Measurements from ENCODE around the gene MAMDC4.

MAMDC4 gene

DNA sequence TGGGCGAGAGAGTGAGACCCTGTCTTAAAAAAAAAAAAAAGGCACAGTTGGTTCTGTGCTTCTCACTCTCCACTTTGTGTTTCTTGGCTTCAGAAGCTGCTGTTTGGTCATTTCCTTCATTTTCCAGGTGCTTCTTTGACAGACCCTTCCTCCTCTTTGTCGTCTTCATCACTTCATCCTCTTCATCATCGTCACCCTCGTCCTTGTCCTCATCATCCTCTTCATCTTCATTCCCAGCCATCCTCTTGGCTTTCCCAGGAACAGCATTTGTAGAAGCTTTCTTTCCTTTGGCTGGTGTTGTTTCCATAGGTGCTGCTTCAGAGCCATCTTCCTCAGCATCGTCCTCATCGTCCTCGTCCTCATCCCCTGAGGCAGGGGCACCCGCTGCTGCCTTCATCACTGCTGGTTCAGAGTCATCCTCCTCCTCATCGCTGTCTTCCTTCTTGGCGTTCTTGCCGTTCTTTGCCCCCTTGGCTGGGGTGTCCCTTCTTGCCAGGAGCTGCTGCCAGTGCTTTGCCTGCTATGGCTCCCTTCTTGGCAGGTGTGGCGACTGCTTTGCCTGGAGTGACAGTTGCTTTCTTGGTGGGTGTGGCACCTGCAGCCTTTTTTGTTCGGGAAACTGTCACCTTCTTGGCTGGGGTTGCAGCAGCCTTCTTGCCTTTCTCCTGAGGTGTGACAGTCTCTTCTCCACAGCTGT is 37.3 kb upstream of the MAMDC4 start:
- no peak overlapping the region for H3K4me3 ChIP-seq (ENCODE audit: low read length)
- no peak overlapping the region for H3K27ac ChIP-seq (ENCODE audit: low read length)
- H3K27me3 ChIP-seq (ENCODE audit: control insufficient read depth, insufficient read depth, low read length) = no peaks in the 10 kb centered on the region
- peaks cover 11% of the 10 kb centered on the region for H3K36me3 ChIP-seq (ENCODE audit: control insufficient read depth, low read depth, low read length)
- H3K4me1 ChIP-seq (ENCODE audit: control insufficient read depth, low read depth, low read length) = no peaks in the 10 kb centered on the region
- no peak overlapping the region for H3K9ac ChIP-seq (ENCODE audit: low read length)
- no peaks in the 10 kb centered on the region for H3K9me3 ChIP-seq (ENCODE audit: control insufficient read depth, low read depth, low read length)

DNA sequence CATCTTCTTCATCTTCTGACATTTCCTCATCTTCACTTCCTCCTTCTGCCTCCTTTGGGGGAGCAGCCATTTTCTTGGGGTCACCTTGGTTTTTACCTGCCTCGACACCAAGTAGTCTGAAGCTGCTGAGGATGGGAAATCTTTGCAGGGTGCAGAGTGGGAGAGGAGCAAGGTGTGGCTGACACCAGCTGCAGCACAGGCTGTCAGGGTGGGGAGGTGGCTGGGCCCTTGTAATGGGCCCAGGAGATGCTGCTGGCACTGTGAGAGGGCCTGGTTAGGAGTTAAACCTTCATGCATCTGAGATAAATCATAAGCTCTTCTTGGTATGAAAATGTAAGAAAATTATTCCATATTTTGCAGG is 36.7 kb upstream of the MAMDC4 start:
- no peaks in the 10 kb centered on the region for H3K9me3 ChIP-seq (ENCODE audit: control insufficient read depth, low read depth, low read length)
- no peaks in the 10 kb centered on the region for H3K27me3 ChIP-seq (ENCODE audit: control insufficient read depth, insufficient read depth, low read length)
- peaks cover 7% of the 10 kb centered on the region for H3K36me3 ChIP-seq (ENCODE audit: control insufficient read depth, low read depth, low read length)
- no peaks in the 10 kb centered on the region for H3K4me1 ChIP-seq (ENCODE audit: control insufficient read depth, low read depth, low read length)
- no peak overlapping the region for H3K9ac ChIP-seq (ENCODE audit: low read length)
- H3K27ac ChIP-seq (ENCODE audit: low read length) = no peak overlapping the region
- H3K4me3 ChIP-seq (ENCODE audit: low read length) = no peak overlapping the region

DNA sequence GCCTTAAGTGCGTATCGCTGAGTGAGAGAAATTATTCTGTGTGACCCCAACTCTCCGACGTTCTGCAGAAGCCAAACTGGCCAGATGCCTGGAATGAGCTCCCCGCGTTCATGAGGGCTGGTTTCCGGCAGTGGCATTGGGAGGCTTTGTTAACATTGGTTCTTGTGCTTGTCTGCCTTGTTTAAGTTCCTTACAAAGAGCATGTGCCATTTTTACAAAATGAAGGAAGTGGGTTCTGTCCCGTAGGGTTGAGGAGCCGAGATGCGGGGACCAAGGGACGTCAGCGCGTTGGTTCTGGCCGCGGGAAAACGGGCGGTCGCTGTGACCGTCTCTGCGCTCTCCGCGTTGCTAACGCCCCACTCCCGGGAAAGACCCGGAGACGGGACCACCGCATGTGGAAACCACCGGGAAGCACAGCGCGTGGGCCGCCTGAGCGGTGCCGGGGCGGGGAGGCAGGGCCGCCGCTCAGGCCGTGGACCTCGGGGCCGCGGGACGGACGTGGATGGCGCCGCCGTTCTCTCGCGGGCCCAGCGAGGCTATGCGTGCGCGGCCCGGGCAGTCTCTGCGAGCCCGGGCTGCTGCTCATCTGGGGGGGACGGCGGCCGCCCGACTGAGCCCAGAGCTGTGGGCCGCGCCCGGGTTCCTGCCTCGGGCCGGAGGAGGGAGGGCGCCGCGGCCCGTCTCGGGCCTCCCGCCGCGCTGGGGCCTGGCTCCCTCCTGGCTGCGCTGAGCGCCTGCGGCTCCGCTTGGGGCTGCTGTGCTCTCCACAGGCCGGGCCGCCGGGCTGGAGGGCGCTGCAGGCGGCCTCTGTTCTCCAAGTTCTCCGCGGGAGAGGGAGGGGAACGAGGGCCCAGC is 30.9 kb upstream of the MAMDC4 start:
- Histone ChIP-seq H3K27ac (ENCODE audit: low read length) (no peak overlapping the region), H3K4me1 (ENCODE audit: control insufficient read depth, low read depth, low read length) (peaks cover 5% of the 10 kb centered on the region), H3K27me3 (ENCODE audit: control insufficient read depth, insufficient read depth, low read length) (peaks cover 7% of the 10 kb centered on the region), H3K4me3 (ENCODE audit: low read length) (peak overlapping the region; percentile 60), H3K9me3 (ENCODE audit: control insufficient read depth, low read depth, low read length) (no peaks in the 10 kb centered on the region), H3K36me3 (ENCODE audit: control insufficient read depth, low read depth, low read length) (peaks cover 15% of the 10 kb centered on the region), H3K9ac (ENCODE audit: low read length) (peak overlapping the region; percentile 12)

DNA sequence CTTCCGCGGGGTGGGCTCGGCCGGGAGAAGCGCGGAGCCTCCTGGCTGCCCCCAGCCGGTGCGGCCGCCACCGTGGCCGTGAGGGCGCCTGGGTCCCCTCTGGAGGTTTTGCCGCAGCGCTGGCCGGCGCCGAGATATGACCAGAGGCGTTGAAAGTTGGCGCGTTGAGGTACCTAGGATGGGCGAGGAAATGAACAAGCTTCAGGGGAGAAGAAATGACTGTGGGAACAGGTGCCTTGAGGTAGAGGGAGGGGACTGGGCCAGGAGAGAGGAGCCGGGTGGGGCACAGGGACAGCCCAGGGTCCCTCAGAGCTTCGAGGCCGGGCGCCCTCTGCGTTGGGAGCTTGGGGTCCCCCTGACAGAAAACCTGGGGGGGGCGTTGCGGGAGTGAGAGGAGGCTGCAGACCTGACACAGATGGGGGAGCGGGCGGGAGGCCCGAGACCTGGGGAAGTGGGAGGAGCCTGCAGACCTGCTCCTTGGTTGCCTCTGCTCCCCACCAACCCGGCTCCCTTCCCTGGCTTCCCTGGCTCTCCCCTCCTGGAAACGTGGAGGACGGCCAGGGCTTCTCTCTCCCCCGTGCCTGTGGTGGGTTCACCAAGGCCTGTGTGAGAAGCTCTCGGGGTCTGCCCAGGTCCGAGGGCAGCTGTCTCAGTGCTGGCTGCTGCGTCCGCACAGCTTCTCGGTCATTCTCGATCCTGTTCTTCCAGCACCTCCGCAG is 30.2 kb upstream of the MAMDC4 start:
- Histone ChIP-seq H3K4me3 (ENCODE audit: low read length) (peak overlapping the region; percentile 60), H3K9ac (ENCODE audit: low read length) (no peak overlapping the region), H3K9me3 (ENCODE audit: control insufficient read depth, low read depth, low read length) (no peaks in the 10 kb centered on the region), H3K27ac (ENCODE audit: low read length) (no peak overlapping the region), H3K4me1 (ENCODE audit: control insufficient read depth, low read depth, low read length) (peaks cover 5% of the 10 kb centered on the region), H3K27me3 (ENCODE audit: control insufficient read depth, insufficient read depth, low read length) (peaks cover 7% of the 10 kb centered on the region), H3K36me3 (ENCODE audit: control insufficient read depth, low read depth, low read length) (peaks cover 19% of the 10 kb centered on the region)

DNA sequence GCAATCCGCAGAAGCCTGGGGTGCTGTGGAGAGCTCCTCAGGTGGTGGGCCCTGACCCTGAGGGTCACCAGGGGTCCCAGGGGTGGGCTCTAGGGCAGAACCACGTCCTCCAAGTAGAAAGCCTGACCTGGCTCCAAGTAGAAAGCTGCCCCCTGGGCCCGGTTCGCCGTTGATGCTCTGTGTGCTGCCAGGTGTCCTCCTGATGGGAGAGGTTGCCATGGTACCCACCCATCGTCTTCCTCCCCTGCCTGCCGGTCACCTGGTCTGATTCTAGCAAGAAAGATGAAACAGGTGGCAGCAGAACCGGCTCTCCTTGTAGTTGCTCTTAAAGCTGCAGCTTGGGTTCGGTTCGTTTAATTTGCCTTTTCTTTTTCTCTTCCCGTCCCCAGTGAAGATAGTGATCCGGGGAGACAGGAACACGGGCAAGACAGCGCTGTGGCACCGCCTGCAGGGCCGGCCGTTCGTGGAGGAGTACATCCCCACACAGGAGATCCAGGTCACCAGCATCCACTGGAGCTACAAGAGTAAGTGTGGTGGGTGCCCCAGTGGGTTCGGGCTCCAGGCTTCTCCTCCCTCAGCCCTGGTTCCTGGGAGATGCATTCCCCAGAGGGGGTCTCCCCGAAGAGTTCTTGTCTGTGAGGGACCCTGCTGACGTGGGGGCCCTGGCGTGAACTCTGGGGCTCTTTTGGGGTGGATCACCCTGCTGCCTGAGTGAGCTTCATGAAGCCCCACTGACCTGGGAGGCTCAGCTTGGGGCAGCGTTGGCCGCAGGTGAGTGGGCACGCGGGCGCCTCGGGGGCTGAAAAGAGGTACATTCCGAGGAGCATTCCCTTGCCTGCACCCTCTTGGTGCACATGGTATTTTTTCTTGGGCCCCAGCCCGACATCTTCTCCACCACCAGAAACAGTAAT is 28.8 kb upstream of the MAMDC4 start:
- no peak overlapping the region for H3K27ac ChIP-seq (ENCODE audit: low read length)
- H3K4me1 ChIP-seq (ENCODE audit: control insufficient read depth, low read depth, low read length) = peaks cover 5% of the 10 kb centered on the region
- H3K9me3 ChIP-seq (ENCODE audit: control insufficient read depth, low read depth, low read length) = no peaks in the 10 kb centered on the region
- peaks cover 7% of the 10 kb centered on the region for H3K27me3 ChIP-seq (ENCODE audit: control insufficient read depth, insufficient read depth, low read length)
- no peak overlapping the region for H3K9ac ChIP-seq (ENCODE audit: low read length)
- H3K4me3 ChIP-seq (ENCODE audit: low read length) = no peak overlapping the region
- peaks cover 28% of the 10 kb centered on the region for H3K36me3 ChIP-seq (ENCODE audit: control insufficient read depth, low read depth, low read length)

DNA sequence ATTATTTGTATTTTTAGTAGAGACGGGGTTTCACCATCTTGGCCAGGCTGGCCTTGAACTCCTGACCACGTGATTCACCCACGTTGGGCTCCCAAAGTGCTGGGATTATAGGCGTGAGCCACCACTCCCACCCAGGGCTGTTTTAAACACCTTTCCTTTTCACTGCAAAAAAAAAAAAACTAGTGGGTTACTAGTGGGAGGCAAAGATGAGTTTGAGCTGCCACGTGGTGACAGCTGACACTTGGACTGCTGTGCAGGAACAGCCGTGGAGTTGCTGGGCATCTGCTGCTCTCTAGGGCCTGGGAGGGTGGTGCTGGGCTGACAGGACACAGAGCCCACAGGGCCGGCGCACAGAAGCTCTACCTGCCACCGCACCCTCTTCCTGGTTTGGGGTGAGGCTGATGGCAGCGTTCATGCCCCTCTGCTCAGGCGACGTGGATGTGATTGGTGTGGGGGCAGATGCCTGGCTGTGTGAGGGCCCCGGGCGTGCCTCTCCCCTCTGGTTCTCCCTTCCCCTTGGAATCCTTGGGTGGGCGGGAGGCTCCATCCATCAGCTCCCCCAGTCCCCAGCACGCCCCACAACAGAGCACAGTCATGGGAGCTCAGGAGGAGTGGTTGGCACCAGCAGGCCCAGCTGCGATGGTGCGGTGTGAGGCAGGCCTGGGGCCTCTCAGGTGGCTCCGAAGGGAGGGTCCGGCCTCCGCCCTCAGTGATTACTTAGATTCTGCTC is 27.5 kb upstream of the MAMDC4 start:
- Histone ChIP-seq H3K4me3 (ENCODE audit: low read length) (no peak overlapping the region), H3K27me3 (ENCODE audit: control insufficient read depth, insufficient read depth, low read length) (peaks cover 7% of the 10 kb centered on the region), H3K4me1 (ENCODE audit: control insufficient read depth, low read depth, low read length) (peaks cover 5% of the 10 kb centered on the region), H3K27ac (ENCODE audit: low read length) (no peak overlapping the region), H3K36me3 (ENCODE audit: control insufficient read depth, low read depth, low read length) (peaks cover 38% of the 10 kb centered on the region), H3K9me3 (ENCODE audit: control insufficient read depth, low read depth, low read length) (no peaks in the 10 kb centered on the region), H3K9ac (ENCODE audit: low read length) (no peak overlapping the region)

DNA sequence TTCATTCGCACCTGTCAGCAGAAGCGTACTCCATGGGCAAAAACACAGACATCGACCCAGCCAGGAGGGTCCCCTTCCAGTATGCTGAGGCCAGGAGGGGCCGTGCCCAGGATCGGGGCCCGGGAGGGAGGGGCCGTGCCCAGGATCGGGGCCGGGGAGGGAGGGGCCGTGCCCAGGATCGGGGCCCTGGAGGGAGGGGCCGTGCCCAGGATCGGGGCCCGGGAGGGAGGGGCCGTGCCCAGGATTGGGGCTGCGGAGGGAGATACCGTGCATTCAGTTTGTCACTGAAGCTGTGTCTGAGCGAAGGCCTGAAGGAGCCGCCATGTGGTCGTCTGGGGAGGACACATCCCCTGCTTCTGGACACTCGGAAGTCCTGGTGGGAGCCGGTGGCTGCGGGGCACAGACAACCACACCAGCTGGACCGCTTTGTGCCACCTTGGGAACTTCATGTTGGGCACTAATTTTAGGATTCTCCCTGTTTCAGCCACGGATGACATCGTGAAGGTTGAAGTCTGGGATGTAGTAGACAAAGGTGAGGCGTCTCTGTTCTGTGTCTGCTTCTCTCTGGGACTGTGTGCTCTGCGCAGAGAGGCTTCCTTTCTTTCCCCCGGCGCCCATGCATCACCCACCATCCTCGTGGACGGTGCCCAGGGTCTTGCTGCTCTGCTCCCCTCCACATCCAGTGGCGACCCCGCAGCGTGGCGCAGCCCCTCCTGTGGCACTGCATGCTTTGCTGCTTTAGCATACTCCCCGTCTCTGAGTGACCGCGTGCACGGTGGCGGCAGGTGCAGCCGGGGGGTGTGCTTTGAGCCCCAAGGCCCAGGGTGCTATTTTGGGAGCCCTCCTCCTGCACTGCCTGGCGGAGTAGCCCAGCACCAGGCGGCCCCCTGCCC is 26.6 kb upstream of the MAMDC4 start:
- Histone ChIP-seq H3K27ac (ENCODE audit: low read length) (no peak overlapping the region), H3K4me1 (ENCODE audit: control insufficient read depth, low read depth, low read length) (peaks cover 5% of the 10 kb centered on the region), H3K36me3 (ENCODE audit: control insufficient read depth, low read depth, low read length) (peaks cover 47% of the 10 kb centered on the region), H3K27me3 (ENCODE audit: control insufficient read depth, insufficient read depth, low read length) (peaks cover 6% of the 10 kb centered on the region), H3K4me3 (ENCODE audit: low read length) (no peak overlapping the region), H3K9ac (ENCODE audit: low read length) (no peak overlapping the region), H3K9me3 (ENCODE audit: control insufficient read depth, low read depth, low read length) (no peaks in the 10 kb centered on the region)

DNA sequence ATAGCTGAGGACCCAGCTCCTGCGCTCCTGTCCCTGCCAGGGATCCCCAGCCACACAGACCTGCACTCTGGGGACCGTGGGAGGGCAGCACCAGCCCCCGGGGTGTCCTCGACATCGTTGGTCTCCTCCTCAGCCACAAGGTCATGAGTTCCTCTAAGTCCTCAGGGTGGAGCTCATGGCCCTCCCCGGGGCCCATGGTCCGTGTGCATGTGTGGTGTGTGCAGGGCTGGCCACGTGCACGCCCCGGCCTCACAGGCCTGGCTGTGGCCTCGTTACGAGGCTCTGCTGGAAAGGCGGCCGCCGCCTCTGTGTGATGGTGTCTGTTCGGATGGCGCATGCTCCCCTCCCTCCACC is 26.0 kb upstream of the MAMDC4 start:
- H3K9ac ChIP-seq (ENCODE audit: low read length) = no peak overlapping the region
- H3K4me3 ChIP-seq (ENCODE audit: low read length) = no peak overlapping the region
- peaks cover 53% of the 10 kb centered on the region for H3K36me3 ChIP-seq (ENCODE audit: control insufficient read depth, low read depth, low read length)
- H3K4me1 ChIP-seq (ENCODE audit: control insufficient read depth, low read depth, low read length) = no peaks in the 10 kb centered on the region
- H3K9me3 ChIP-seq (ENCODE audit: control insufficient read depth, low read depth, low read length) = no peaks in the 10 kb centered on the region
- no peak overlapping the region for H3K27ac ChIP-seq (ENCODE audit: low read length)
- H3K27me3 ChIP-seq (ENCODE audit: control insufficient read depth, insufficient read depth, low read length) = no peaks in the 10 kb centered on the region

DNA sequence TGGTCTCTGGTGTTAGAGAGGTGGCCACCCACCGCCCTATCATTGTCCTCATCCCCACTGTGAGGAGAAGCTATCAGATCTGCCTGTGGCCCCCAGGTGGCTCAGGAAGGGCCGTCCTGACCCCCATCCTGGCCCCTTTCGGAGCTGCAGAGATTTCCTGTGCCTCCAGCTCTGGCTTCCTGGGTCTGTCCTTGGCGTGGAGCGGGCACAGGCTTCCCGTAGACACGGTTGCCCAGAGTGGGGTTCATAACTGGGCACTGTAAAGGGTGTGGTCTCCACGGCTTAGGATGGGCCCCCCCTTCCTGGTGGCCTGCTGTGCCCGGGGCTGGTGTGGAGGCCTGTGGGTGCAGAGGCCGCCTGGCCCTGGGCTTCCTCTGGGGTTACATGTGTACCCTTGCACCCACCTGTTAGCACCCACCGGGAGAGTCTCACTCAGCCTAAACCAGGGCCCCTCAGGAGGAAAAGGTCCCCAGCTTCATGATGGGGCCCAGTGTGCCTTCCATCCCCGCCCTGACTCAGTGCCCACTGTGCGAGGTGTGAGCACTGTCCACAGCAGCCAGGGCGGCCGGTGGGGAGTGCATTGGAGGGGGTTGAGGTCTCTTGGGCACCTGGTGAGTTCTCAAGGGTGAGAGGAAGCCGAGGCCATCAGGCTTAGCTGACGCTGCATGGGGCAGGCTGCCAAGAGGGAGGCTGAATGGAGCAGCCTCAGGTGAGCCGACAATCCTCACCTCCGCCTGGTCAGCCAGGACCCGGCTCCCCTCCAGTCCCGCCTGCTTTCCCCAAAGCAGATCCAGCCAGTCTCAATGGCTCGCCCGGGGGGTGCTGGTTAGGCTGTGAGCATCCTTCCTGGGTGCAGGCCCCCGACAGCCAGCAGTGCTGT is 25.2 kb upstream of the MAMDC4 start:
- no peaks in the 10 kb centered on the region for H3K27me3 ChIP-seq (ENCODE audit: control insufficient read depth, insufficient read depth, low read length)
- no peak overlapping the region for H3K9ac ChIP-seq (ENCODE audit: low read length)
- no peak overlapping the region for H3K4me3 ChIP-seq (ENCODE audit: low read length)
- H3K4me1 ChIP-seq (ENCODE audit: control insufficient read depth, low read depth, low read length) = no peaks in the 10 kb centered on the region
- no peak overlapping the region for H3K27ac ChIP-seq (ENCODE audit: low read length)
- no peaks in the 10 kb centered on the region for H3K9me3 ChIP-seq (ENCODE audit: control insufficient read depth, low read depth, low read length)
- H3K36me3 ChIP-seq (ENCODE audit: control insufficient read depth, low read depth, low read length) = peaks cover 54% of the 10 kb centered on the region
